OCI-LY7 (cell line): ENCODE results near the gene CNTNAP5.

Experiments used
- CTCF ChIP-seq: fragments of 200-600 bp; sonication (generic); conservative IDR thresholded peaks from 2 replicates; pipeline ENCODE4 v1.5.1; 2014; ENCODE audit warnings: mild to moderate bottlenecking, antibody characterized with exemption, low read length, moderate library complexity, mixed read lengths
- EZH2phosphoT487 ChIP-seq: fragments of 200-600 bp; sonication (generic); IDR thresholded peaks from 2 replicates; pipeline ENCODE4 v1.6.1; 2018; ENCODE audit warnings: low read depth, borderline replicate concordance, mild to moderate bottlenecking, mixed run types, antibody characterized with exemption, low read length, moderate library complexity, mixed read lengths

GRCh38 chr2:124450481-124450880 lies 425.4 kb downstream of the CNTNAP5 start:
- TF ChIP-seq EZH2phosphoT487: no peak
- no peak for TF ChIP-seq CTCF
